ENCODE results near the gene GNE.

DNA sequence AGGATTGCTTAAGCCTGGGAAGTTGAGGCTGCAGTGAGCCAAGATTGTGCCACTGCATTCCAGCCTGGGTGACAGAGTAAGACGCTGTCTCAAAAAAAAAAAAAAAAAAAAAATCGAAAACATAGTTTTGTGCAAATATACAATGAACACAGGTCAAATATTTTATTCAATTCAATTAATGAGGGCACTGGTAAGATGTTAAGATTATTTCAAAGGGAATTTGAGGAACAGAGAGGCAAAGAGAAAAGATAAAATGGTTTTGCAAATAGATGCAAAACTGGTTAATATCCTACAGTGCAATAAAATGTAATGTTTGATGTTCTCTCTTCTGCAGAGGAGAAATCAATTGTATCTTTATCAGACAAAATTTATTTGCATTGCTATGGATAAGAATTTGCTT, 39.5 kb upstream of the GNE start:
- TF ChIP-seq POLR2AphosphoS5 (IDR thresholded peaks at IDR 0.05) (no peak), CTCF (IDR thresholded peaks at IDR 0.05) (no peak), POLR2A (IDR thresholded peaks at IDR 0.05; ENCODE audit: low read depth) (no peak)

All from esophagus muscularis mucosa (tissue), 3 donors.